ENCODE results near the gene MYRIP.
"Not testable (repeated sequence)": the region's sequence is repeated elsewhere in the genome, so short reads cannot be mapped to it uniquely, and the experiment has no call there.

Gene MYRIP

DNA sequence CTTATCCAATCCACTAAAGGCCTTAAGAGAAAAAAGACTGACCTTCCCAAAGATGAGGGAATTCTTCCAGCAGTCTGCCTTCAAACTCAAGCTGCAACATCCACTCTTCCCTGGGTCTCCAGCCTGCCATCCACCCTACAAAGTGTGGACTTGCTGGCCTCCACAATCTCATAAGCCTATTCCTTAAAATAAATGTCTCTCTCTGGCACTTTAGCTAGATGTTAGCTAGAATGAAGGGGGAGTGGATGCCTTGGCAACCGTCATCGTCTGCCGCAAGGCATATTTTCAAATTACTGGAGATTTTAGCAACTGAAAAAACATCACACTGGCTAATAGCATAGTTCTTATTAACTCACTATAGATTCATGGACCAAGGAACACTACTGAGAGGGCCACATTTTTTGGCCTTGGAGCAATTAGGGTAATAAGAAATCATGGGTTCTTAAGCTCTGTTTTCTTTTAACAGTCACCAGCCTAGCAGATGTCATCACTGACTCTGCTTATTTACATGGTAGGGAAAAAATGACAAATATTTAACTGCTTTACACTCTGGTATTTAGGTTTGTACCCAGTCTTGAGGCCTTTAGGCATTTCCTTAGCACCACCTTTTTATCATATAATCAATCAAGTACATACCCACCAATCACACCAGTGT lies 245.3 kb downstream of the MYRIP start:
- peaks cover 6% of the 10 kb centered on the region for H3K9me3 ChIP-seq (ENCODE audit: control insufficient read depth, low read length)
- WGBS, 2 experiments (ENCODE audit: insufficient coverage in 2 of 2), result 89% methylated on average over 3 of the region's 3 CpGs; no CpG with 5 or more reads in 1 of the 2 experiments
- H3K4me3 ChIP-seq (ENCODE audit: extremely low read depth, insufficient read depth, low read length, poor library complexity, severe bottlenecking), result no peak overlapping the region
- H3K36me3 ChIP-seq (ENCODE audit: control insufficient read depth, insufficient read depth, low read length), result no peaks in the 10 kb centered on the region
- no peak overlapping the region for H3K27ac ChIP-seq (ENCODE audit: low read depth, low read length, severe bottlenecking)
- H3K4me1 ChIP-seq (ENCODE audit: control insufficient read depth, insufficient read depth, low read length, poor library complexity, severe bottlenecking), result peaks cover 5% of the 10 kb centered on the region

DNA sequence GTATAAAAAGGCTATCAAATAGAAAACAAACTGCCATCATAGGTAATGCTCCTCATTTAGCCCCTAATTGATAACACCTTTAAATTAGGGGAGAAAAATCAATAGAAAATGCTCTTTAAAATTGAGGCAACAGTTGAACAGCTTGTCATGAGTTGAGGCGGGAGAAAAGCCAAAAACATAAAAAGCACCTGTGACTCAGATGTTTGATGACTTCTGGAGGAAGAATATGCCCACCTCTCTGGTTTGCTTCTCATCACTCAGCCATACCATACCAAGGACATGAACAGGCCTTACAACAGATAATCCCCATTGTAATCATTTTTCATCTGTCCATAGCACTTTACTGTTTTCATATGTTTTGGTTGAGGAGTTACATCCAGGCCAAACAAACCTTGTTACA lies 246.0 kb downstream of the MYRIP start:
- Histone ChIP-seq H3K9me3 (ENCODE audit: control insufficient read depth, low read length) (peaks cover 2% of the 10 kb centered on the region), H3K4me1 (ENCODE audit: control insufficient read depth, insufficient read depth, low read length, poor library complexity, severe bottlenecking) (peaks cover 5% of the 10 kb centered on the region), H3K4me3 (ENCODE audit: extremely low read depth, insufficient read depth, low read length, poor library complexity, severe bottlenecking) (no peak overlapping the region), H3K27ac (ENCODE audit: low read depth, low read length, severe bottlenecking) (no peak overlapping the region), H3K36me3 (ENCODE audit: control insufficient read depth, insufficient read depth, low read length) (no peaks in the 10 kb centered on the region)
- 86 to 100% methylated on average over 1 of the region's 1 CpG for WGBS, 2 experiments (ENCODE audit: insufficient coverage in 2 of 2)

DNA sequence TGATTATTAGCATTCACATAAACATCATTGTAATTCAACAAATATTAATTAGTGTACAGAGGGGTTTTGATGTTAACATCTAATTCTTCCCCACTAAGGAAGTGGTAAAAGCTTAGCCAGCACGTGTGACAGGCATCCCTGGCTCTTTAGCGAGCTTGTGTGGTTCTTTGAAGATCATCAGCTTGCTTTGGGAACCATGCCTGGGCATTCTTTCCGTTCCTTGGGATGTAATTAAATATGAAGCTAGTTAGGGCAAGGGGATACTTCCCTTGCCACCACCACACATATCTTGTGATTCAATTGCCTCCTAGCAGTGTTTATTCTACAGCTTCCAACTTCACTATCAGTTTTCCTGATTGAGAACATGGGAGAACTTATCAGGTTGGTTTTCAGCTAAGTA lies 246.5 kb downstream of the MYRIP start:
- Histone ChIP-seq H3K4me1 (ENCODE audit: control insufficient read depth, insufficient read depth, low read length, poor library complexity, severe bottlenecking) (peaks cover 5% of the 10 kb centered on the region), H3K4me3 (ENCODE audit: extremely low read depth, insufficient read depth, low read length, poor library complexity, severe bottlenecking) (no peak overlapping the region), H3K36me3 (ENCODE audit: control insufficient read depth, insufficient read depth, low read length) (no peaks in the 10 kb centered on the region), H3K9me3 (ENCODE audit: control insufficient read depth, low read length) (no peaks in the 10 kb centered on the region), H3K27ac (ENCODE audit: low read depth, low read length, severe bottlenecking) (no peak overlapping the region)
- WGBS, 2 experiments (ENCODE audit: insufficient coverage in 2 of 2), result no CpG with 5 or more reads among the region's 3 CpGs

DNA sequence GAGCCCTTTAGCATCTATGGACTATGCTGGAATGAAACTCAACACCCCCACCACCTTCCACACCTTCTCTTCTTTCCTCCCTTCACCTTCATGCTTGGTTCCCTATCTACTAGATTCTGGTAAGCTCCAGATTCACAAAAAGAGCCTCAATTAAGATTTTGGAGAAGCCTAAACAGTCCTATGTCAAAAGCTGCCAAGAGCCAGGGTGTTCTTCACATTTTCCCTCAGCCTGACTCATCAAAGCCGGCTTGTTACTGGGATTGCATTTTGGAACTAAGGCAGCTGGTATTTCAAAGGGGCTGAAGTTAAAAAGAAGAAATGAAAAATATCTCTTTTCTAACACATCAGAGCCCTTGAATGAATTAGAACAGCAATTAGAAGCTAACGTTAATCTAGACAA lies 247.7 kb downstream of the MYRIP start:
- peaks cover 5% of the 10 kb centered on the region for H3K4me1 ChIP-seq (ENCODE audit: control insufficient read depth, insufficient read depth, low read length, poor library complexity, severe bottlenecking)
- 100% methylated on average over 1 of the region's 2 CpGs; no CpG with 5 or more reads in 1 of the 2 experiments for WGBS, 2 experiments (ENCODE audit: insufficient coverage in 2 of 2)
- no peaks in the 10 kb centered on the region for H3K9me3 ChIP-seq (ENCODE audit: control insufficient read depth, low read length)
- H3K36me3 ChIP-seq (ENCODE audit: control insufficient read depth, insufficient read depth, low read length), result no peaks in the 10 kb centered on the region
- no peak overlapping the region for H3K4me3 ChIP-seq (ENCODE audit: extremely low read depth, insufficient read depth, low read length, poor library complexity, severe bottlenecking)
- no peak overlapping the region for H3K27ac ChIP-seq (ENCODE audit: low read depth, low read length, severe bottlenecking)

DNA sequence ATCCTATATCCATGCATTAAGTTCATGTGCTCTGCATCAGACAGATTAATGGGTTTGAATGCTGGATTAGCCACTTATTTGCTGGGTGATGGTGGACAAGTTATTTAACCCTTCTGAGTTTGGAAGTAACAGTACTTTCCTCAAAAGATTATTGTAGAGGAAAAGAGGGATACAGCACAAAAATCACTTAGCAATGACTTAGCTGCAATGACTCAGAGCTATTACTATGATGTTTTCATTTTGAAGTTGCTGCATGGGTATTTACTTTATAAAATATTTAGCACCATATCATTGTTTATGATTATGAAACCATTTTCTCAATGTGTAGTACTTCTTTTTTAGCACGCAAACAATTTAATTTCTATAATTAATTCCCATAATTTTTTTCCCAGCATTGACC lies 248.4 kb downstream of the MYRIP start:
- peaks cover 5% of the 10 kb centered on the region for H3K4me1 ChIP-seq (ENCODE audit: control insufficient read depth, insufficient read depth, low read length, poor library complexity, severe bottlenecking)
- no peak overlapping the region for H3K4me3 ChIP-seq (ENCODE audit: extremely low read depth, insufficient read depth, low read length, poor library complexity, severe bottlenecking)
- H3K9me3 ChIP-seq (ENCODE audit: control insufficient read depth, low read length), result no peaks in the 10 kb centered on the region
- no peak overlapping the region for H3K27ac ChIP-seq (ENCODE audit: low read depth, low read length, severe bottlenecking)
- no CpG with 5 or more reads among the region's 1 CpG for WGBS, 2 experiments (ENCODE audit: insufficient coverage in 2 of 2)
- H3K36me3 ChIP-seq (ENCODE audit: control insufficient read depth, insufficient read depth, low read length), result no peaks in the 10 kb centered on the region

DNA sequence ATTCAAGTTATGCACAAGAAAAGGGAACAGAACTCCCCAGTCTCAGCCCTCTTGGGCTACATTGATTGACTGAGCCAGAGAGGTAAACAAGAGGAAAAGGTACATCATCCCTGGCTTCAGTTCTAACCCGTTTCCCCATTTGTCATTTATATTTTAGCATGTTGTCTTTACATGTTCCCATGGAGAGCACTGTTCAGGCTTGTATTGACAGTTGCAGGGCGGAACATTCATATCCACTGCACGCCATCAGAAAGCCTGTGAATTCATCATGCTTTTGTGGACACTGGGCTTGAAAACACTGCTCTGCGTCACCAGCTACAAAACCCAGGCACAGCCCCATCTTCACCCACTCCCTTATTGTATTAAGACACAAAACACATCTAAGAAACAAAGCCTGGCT lies 259.2 kb downstream of the MYRIP start:
- 75 to 93% methylated on average over 3 of the region's 4 CpGs for WGBS, 2 experiments (ENCODE audit: insufficient coverage in 2 of 2)
- Histone ChIP-seq H3K4me3 (ENCODE audit: extremely low read depth, insufficient read depth, low read length, poor library complexity, severe bottlenecking) (no peak overlapping the region), H3K27ac (ENCODE audit: low read depth, low read length, severe bottlenecking) (no peak overlapping the region), H3K36me3 (ENCODE audit: control insufficient read depth, insufficient read depth, low read length) (no peaks in the 10 kb centered on the region), H3K9me3 (ENCODE audit: control insufficient read depth, low read length) (no peaks in the 10 kb centered on the region), H3K4me1 (ENCODE audit: control insufficient read depth, insufficient read depth, low read length, poor library complexity, severe bottlenecking) (no peaks in the 10 kb centered on the region)

DNA sequence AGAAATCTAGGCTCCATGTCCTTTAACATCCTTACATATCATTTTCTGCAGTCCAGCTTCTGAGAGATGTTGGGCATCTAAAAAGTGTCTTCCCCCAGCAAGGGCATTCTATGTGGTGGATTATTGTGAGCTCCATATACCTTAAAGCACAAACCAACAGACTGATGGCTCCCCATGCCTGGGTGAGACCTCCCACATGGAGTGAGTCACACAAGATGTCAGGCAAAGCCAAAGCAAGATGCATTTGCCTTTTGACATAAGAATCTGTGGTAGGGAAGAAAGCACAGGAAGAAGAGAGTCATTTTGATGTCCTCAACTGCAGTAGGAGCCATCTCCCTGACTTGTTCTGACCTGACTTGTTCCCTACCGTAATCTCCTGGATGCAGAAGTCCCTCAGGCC lies 261.4 kb downstream of the MYRIP start:
- Histone ChIP-seq H3K27ac (ENCODE audit: low read depth, low read length, severe bottlenecking) (no peak overlapping the region), H3K36me3 (ENCODE audit: control insufficient read depth, insufficient read depth, low read length) (no peaks in the 10 kb centered on the region), H3K4me3 (ENCODE audit: extremely low read depth, insufficient read depth, low read length, poor library complexity, severe bottlenecking) (no peak overlapping the region), H3K4me1 (ENCODE audit: control insufficient read depth, insufficient read depth, low read length, poor library complexity, severe bottlenecking) (no peaks in the 10 kb centered on the region), H3K9me3 (ENCODE audit: control insufficient read depth, low read length) (no peaks in the 10 kb centered on the region)
- no CpG with 5 or more reads among the region's 1 CpG for WGBS, 2 experiments (ENCODE audit: insufficient coverage in 2 of 2)

DNA sequence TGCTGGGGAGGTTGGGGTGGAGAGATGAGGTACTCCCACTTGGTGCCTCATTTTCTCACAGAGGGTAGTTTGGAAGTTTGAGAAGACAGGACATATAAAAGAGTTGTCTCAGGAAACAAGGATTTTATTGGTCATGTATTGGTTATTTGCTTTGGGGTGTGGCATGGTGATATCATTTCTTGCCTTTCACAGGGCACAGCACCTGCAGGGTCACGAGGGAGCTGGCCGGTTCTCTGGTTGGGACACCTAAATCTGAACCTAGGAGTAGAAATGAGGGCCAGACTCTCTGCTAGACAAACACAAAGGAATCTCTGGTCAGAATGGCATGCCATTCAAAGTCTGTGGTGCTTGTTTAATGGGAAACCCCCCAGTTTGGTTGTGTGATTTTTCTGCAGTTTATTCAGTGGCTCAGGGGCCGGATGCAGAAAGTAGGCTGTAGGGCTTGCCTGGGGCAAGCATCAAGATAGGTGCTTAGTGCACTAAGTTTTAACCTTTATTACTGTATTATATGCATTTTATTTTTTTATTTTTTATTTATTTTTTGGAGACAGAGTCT lies 262.4 kb downstream of the MYRIP start:
- Histone ChIP-seq H3K4me3 (ENCODE audit: extremely low read depth, insufficient read depth, low read length, poor library complexity, severe bottlenecking) (no peak overlapping the region), H3K4me1 (ENCODE audit: control insufficient read depth, insufficient read depth, low read length, poor library complexity, severe bottlenecking) (no peaks in the 10 kb centered on the region), H3K27ac (ENCODE audit: low read depth, low read length, severe bottlenecking) (no peak overlapping the region), H3K36me3 (ENCODE audit: control insufficient read depth, insufficient read depth, low read length) (no peaks in the 10 kb centered on the region), H3K9me3 (ENCODE audit: control insufficient read depth, low read length) (no peaks in the 10 kb centered on the region)
- 83% methylated on average over 2 of the region's 3 CpGs; no CpG with 5 or more reads in 1 of the 2 experiments for WGBS, 2 experiments (ENCODE audit: insufficient coverage in 2 of 2)

DNA sequence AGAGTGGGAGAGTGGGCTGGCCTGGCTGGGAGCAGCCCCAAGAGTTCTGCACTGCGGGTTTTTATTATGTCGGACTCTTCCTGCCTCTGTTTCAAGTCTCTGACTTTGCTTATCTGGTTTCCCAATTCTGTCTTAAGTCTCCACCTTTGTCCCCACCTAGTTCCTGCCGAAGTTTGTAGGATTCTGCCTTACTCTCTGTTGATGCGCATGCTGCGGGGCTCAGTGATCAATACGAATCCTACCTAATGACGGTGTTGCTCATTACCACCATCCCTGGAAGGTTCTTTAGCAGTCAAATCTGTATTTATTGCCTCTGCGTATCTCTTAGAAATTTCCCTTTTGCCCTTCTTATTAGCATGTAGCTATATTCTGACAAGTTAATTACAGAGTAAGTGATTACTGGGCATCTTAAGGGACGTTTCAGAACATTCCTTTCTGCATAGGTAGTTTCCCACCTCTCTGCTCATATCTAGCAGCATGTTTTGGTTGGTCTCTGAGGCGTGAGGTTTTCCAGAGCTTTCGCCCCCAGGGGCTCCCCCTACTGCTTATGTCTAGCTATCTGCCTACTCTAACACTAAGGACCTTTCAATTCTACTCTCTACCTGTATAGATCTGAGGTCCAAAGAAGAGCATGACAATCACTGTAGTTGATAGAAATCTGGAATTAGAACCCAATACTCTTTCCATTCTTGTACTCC lies 264.1 kb downstream of the MYRIP start:
- Histone ChIP-seq H3K4me3 (ENCODE audit: extremely low read depth, insufficient read depth, low read length, poor library complexity, severe bottlenecking) (no peak overlapping the region), H3K9me3 (ENCODE audit: control insufficient read depth, low read length) (no peaks in the 10 kb centered on the region), H3K4me1 (ENCODE audit: control insufficient read depth, insufficient read depth, low read length, poor library complexity, severe bottlenecking) (no peaks in the 10 kb centered on the region), H3K27ac (ENCODE audit: low read depth, low read length, severe bottlenecking) (no peak overlapping the region), H3K36me3 (ENCODE audit: control insufficient read depth, insufficient read depth, low read length) (no peaks in the 10 kb centered on the region)
- WGBS, 2 experiments (ENCODE audit: insufficient coverage in 2 of 2), result 74 to 83% methylated on average over 6 to 7 of the region's 11 CpGs

DNA sequence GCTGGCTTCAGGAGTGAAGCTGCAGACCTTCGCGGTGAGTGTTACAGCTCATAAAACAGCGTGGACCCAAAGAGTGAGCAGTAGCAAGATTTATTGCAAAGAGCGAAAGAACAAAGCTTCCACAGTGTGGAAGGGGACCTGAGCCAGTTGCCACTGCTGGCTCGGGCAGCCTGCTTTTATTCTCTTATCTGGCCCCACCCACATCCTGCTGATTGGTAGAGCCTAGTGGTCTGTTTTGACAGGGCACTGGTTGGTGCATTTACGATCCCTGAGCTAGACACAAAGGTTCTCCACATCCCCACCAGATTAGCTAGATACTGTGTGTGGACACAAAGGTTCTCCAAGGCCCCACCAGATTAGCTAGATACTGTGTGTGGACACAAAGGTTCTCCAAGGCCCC lies 267.7 kb downstream of the MYRIP start:
- not testable (repeated sequence) for H3K36me3 ChIP-seq (ENCODE audit: control insufficient read depth, insufficient read depth, low read length); H3K9me3 ChIP-seq (ENCODE audit: control insufficient read depth, low read length); H3K4me1 ChIP-seq (ENCODE audit: control insufficient read depth, insufficient read depth, low read length, poor library complexity, severe bottlenecking); H3K4me3 ChIP-seq (ENCODE audit: extremely low read depth, insufficient read depth, low read length, poor library complexity, severe bottlenecking); H3K27ac ChIP-seq (ENCODE audit: low read depth, low read length, severe bottlenecking)
- WGBS, 2 experiments (ENCODE audit: insufficient coverage in 2 of 2), result 98% methylated on average over 5 of the region's 6 CpGs; no CpG with 5 or more reads in 1 of the 2 experiments

All from mesodermal cell (in vitro differentiated cells).